SIG-M5 treated with dmso at 0.1 percent for 504 hours (cell line): Measurements from ENCODE around the gene CIZ1.

Experiments
- DNase-seq: peaks from one replicate; lab custom pipeline; 2025; ENCODE audit not compliant: unreplicated experiment; lab: John Stamatoyannopoulos, UW

CIZ1 gene

GRCh38 chr9:128164307-128164885 lies 27.0 kb downstream of the CIZ1 start:
- no peak for DNase-seq

DNA sequence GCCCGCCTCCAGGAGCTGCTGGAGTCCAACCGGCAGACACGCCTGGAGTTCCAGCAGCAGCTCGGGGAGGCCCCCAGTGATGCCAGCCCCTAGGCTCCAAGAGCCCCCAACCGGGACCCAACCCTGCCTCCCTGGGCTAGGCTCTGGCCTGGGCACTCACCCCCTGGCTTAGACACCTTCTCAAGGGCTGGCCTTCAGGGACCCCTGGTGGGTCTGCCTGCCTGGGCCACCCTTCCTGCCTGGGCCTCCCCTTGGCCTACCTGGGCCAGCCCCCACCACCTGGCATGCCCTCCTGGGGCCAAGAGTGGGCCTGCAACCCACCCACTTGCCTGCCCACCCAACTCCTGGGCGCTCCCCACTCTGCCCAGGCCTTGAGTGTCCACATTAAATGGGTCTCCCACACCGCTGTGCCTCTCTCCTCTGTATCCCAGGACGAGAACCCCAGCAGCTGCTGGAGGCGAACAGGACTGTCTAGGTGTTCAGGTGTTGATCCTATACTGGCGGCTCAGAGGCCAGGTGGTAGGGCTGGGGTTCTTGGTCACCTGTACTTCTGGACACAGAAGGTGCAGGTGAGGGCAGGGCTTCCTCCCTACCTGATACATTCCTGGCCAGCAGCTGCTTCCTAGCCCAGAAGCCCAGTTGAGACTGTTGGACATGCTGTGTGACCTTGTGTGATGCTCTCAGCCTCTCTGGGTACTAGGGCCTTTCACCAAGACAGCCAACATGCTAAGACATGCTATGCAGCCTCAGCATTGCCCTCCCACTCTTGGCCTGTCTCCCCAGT lies 27.7 kb downstream of the CIZ1 start:
- no peak for DNase-seq

DNA sequence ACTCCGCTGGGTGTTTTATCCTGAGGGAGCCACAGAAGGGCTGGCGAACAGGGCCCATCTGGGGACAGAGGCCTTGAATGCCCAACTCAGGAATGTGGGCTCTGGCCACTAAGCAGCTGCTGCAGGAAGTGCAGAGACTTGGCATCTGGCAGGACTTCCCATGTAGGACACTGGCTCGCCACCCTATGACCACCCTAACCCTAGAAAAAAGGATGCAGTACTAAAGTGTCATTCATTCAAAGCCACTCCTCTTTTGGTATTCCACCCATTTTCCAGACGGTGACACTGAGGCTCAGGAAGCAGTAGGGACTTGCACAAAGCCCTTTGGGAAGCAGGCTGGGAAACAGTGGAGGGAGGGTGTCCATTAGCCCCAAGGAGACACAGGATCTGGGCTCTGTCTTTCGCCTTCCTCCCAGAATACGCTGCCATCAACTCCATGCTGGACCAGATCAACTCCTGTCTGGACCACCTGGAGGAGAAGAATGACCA lies 28.3 kb downstream of the CIZ1 start:
- no peak for DNase-seq

- DNase-seq = no peak
Observed at GRCh38 chr9:128162215-128163026, 29.0 kb downstream of the CIZ1 start.

DNA sequence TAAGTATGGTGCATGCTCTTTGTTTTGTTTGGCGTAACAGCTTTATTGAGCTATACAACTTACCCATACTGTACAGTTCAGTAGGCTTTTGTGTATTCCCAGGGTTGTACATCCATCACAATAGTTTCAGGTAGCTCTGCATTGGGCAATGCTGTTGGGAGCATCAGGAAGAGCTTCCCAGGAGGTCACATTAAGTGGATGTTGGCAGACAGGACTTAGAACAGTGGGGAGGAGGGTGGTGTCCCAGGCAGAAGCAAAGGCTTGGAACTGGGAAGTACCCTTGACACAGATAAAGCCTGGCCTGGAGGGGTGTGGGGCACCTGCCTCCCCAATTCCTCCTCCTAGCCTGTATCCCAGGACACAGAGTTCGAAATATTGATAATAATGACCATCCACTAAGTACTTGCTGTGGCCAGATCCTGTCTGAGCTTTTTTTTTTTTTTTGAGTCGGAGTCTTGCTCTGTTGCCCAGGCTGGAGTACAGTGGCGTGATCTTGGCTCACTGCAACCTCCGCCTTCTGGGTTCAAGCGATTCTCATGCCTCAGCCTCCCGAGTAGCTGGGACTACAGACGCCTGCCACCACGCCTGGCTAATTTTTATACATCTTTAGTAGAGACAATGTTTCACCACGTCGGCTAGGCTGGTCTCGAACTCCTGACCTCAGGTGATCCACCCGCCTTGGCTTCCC lies 30.0 kb downstream of the CIZ1 start:
- no peak for DNase-seq

DNA sequence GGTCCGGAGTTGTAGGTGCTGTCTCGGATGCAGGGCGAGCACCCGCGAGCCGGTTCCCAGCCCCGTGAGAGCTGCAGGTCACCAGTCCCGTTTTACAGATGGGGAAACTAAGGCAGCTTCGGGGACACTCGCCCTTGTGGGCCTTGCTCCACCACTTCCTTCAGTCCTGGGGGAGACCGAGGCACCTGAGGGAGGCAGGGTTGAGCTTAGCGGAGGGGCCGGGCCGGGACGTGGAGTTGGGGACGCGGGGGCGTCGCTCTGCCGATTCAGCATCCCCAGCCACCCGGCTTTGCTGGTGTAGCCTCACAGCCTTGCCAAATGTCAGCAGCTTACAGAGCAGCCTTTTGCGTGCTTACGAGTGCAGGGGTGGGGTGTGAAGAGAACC lies 30.8 kb downstream of the CIZ1 start:
- peak; percentile 21 for DNase-seq

DNA sequence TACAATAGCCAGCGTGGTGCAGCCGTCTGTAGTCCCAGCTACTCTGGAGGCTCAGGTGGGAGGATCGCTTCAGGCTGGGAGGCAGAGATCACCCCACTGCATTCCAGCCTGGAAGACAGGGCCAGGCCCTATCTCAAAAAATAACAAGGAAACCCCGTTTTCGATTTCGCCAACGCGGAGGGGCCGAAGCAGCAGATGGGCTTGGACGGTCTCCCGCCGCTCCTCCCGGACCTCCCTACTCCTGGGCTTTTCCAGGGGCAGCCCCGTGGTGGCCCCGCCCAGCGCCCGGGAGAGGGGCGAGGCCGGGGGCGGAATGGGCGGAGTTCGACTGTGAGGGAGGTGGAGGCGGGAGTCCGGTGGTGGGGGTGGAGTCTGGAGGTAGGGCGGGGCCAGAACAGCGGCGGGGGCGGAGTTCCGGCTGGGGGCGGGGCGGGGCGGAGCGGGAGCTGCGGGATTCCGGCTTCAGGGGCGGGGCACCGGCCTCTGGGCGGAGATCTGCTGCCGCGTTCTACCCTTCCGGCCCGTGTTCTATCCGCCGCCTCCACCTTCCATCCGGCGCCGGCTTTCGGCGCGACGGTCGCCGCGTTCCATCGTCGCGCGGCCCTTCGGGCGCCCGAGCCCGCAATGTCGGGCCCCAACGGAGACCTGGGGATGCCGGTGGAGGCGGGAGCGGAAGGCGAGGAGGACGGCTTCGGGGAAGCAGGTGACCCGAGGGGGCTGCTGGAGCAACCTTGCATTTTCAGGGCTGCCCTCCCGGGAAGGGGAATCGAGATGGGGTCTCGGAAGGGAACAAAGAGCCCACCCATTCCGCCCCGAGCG lies 31.4 kb downstream of the CIZ1 start, which contains the start of gene BBLN:
Gene BBLN (plus strand): TSS at position 482 of the 819 bp plus-strand sequence. CDS start 143 bp downstream, at position 625.
- DNase-seq = peak; percentile 87

GRCh38 chr9:128159522-128159783 lies 31.9 kb downstream of the CIZ1 start:
- DNase-seq = peak; percentile 73

DNA sequence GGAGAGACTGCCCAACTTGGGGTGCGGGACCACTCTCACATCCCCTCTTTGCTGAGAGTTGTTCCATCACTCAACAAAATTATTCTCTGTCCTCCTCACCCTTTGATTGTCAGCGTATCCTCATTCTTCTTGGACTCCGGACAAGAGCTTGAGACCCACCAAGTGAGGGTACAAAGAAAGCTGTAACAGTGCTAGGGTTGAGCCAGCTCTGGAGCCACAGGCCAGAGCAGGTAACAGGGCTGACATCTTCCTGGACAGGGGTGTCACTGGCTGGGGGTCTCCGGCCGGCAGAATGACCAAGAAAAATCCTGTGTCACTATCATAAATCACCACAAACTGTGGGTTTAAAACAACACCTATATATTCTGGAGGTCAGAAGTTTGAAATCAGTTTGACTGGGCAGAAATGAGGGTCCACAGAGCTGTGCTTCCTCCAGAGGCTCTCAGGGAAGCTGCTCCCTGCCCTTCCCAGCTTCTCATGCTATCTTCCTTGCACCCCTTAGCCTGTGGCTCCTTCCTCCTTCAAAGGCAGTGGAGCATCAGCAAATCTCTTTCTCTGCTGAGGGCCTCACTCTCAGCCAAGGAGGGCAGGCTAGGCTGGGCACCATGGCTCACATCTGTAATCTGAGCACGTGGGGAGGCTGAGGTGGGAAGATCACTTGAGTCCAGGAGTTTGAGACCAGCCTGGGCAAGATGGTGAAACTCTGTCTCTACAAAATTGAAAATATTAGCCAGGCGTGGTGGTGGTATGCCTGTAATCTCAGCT lies 35.5 kb downstream of the CIZ1 start:
- DNase-seq = no peak

- no peak for DNase-seq
Observed at GRCh38 chr9:128153947-128154695, 37.3 kb downstream of the CIZ1 start.

DNA sequence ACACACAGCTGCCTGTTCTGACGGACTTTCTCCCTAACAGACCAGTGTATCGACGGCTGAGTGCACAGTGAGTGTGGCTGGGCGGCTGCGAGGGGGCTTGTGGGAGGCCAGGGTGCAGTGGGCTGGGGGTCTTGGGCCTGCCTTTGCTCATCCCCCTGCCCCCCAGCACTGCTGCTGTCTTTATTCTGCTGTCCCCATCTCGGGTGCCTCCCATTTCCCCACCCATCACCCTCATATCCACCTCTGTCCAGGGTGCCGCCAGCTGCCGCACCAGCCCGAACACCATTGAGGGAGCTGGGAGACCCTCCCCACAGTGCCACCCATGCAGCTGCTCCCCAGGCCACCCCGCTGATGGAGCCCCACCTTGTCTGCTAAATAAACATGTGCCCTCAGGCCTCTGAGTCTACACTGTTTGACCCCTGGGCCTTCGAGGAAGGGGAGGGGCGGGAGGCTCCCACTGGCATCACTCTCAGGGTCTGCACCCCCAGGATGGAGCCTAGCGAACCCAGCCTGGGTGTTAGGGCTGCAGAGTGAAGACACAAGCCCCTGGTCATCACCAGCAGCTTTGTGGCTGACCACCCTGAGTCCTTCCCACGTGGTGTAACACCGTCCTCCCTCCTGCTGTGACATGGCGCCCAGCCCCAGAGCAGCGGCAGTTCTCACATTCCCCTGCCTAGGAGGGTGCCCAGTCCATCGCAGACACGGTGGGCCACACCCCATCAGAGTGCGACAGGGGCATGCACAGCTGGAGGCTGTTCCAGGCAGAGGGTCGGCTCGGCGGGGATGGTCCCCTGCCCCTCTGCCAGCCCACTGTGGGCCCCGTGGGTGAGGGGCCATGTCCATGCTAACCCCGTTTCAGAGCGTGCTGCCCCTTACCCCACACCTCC lies 38.1 kb downstream of the CIZ1 start:
- no peak for DNase-seq

GRCh38 chr9:128152133-128153059 lies 39.0 kb downstream of the CIZ1 start:
- DNase-seq = no peak

DNA sequence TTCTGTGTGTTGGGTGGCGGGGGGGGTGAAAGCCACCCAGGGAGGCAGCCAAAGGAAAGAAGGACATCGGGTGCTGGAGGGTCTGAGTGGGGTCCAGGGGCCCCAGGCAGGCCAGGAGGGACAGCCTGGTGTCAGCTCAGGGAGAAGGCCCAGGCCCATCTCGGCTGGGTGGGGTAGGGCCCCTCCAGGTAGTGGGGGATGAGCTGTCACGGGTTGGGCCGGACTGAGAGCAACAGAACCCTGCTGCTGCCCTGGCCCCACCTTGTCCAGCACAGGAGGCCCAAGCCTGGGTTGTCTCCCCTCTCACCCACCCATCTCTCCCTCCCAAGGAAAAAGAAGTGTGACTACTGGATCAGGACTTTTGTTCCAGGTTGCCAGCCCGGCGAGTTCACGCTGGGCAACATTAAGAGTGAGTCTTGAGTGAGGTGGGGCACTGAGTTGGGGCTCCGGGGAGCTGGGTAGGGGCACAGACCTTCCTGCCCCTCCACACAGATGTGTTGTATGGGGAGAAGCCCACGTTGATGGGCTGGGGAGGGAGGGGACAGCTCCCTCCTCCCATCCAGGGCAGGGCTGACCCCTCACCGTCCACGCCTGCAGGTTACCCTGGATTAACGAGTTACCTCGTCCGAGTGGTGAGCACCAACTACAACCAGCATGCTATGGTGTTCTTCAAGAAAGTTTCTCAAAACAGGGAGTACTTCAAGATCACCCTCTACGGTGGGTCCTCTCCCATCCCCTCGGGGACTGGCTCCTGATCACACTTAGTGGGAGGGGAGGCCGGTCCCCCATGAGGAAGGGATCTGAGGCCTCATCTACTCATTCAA lies 39.9 kb downstream of the CIZ1 start:
- DNase-seq = no peak

DNA sequence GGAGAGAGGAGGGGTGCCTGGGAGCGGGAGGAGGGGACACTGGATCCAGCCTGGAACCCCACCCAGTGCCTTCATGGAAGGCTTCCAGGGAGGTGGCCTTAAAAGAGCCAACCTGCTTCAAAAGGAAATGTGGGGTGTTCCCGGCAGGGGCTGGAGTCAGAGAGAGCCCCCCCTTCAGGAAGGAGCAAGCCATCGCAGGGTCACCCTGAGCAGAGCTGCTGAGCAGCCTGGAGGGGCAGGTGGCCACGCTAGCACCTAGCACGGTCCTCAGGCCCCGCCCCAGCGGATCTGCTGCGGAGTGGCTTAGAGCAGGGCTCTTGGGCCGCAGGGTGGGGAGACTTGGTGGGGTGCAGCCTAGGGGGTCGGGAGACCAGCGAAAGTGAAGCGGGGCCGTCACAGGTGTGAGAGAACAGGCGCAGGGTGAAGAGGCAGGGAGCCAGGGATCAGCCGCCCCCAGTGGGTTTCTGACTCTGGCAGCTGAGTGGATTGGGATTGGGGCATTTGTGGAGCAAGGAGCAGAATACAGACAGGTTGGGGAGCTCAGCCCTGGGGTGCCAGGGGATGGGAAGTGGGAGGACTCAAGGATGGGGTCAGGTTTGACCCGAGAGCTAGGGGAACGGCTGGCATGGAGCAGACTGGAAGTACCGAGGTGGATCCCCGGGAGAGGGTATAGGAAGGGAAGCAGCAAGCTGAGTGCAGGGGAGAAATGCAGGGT lies 40.6 kb downstream of the CIZ1 start:
- no peak for DNase-seq

DNA sequence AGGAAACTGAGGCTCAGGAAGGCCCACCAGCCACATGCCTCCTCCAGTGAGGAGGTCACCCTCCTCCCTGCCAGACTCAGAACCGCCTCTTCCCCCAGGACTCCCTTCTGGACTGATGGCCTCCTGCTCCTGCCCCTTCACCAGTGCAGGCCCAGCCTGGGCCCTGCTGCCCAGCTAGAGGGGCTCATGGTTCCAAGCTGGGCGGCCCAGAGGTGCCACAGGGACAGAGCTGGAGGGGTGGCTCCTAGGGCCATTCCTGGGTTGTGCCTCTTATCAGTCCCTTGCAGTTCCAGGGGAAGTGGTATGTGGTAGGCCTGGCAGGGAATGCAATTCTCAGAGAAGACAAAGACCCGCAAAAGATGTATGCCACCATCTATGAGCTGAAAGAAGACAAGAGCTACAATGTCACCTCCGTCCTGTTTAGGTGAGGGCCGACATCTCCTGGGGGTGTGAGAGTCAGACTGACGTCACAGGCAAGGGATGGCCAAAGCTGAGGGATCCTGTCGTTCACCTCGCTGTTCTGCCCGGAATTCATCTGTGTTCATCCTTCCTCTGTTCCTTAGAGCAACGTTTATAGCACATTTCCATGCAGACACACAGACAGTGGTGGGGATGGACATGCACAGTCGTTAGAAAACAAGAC lies 41.3 kb downstream of the CIZ1 start:
- DNase-seq = no peak
